Fibroblast of skin of right quadriceps (primary cell): ENCODE results near the gene MAU2.

Source experiments
- DNase-seq: peaks from one replicate; pipeline ENCODE4 v3.0.0-alpha.2; 2013

Gene MAU2, protein sequence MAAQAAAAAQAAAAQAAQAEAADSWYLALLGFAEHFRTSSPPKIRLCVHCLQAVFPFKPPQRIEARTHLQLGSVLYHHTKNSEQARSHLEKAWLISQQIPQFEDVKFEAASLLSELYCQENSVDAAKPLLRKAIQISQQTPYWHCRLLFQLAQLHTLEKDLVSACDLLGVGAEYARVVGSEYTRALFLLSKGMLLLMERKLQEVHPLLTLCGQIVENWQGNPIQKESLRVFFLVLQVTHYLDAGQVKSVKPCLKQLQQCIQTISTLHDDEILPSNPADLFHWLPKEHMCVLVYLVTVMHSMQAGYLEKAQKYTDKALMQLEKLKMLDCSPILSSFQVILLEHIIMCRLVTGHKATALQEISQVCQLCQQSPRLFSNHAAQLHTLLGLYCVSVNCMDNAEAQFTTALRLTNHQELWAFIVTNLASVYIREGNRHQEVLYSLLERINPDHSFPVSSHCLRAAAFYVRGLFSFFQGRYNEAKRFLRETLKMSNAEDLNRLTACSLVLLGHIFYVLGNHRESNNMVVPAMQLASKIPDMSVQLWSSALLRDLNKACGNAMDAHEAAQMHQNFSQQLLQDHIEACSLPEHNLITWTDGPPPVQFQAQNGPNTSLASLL

DNA sequence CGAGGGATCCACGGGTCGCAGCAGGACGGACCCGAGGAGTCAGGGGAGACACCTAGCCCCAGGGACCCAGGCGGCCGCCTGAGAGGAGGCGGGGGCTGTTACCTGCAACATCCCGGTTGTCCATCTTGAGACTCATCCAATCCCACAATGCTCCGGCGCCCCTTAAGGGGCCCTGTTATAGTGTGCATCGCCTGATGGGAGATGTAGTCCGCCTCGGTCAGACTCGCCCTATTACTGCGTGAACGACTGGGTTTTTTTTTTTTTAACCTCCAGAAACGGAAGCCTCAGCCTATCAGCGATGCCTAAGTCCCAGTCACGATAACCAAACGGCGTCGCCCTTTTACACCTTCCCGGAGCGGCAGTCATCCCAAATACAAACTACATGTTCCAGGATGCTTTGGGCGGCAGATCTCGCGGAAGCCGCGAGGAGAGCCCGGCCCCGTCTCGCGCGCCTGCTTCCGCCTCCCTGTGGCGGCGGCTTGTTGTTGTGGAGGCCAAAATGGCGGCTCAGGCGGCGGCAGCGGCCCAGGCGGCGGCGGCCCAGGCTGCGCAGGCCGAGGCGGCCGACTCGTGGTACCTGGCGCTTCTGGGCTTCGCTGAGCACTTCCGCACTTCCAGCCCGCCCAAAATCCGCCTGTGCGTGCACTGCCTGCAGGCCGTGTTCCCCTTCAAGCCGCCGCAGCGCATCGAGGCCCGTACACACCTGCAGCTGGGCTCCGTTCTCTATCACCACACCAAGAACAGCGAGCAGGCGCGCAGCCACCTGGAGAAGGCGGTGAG is at the start of gene MAU2, which contains the start of gene SUGP1:
TSS of gene MAU2 (plus strand) at position 469 of the 780 bp plus-strand sequence. CDS start at position 500, 31 bp downstream.
TSS of gene SUGP1 (minus strand) at position 149 of the 780 bp plus-strand sequence. CDS start at position 136, 13 bp downstream.
- peak; percentile 87 for DNase-seq

DNA sequence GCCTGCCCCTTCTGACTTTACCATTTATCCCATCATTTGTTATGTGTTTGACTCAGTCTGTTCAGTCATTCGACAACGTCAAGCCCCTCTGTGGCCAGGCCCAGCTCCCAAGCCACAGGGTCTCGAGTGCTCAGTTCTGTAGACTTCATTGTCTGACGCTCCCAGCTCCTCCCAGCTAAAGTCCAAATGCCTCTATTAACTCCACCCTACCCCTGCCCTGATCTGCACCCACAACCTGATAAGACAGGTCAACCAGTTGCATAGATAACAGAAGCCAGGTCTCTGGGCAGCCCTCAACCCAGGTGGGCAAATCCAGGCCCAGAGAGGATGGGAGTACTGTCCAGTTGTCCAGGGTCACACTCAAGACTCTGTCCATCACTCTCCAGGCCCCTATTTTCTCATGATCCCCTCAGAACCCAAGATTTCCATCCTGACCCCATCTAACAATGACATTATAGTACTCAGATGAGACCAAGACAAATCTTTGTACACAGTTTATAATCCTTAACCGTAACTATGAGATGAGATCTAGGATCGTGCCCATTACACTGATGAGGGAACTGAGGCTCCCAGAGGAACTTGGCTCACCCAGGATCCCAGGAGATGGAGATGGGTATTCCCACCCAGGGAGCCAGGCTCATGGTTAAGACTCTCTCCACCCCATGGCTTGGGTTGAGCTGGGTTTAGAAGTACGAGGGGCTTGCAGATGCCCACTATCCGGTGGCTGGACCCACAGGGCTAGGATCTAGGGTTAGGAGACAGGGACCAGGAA is 48.6 kb upstream of the MAU2 start:
- no peak for DNase-seq

DNA sequence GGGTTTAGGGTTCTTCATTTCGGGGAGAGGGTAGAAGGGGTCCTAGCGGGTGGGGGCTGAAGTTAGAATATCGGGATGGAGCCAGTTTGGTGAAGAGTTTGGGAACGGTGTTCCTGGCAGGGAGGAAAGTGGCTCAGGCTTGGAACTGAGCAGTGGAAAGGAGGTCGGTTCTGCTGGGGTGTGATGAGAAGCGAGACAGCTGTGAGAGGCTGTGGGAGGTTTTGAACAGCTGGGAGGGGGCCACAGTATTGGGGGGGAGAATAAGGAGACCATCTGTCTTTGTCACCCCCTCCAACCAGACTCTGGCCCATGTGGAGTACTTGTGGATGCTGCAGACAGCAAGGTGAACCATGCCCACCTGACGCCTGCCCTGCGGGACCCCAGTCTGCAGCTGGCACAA is 46.5 kb upstream of the MAU2 start:
- no peak for DNase-seq

DNA sequence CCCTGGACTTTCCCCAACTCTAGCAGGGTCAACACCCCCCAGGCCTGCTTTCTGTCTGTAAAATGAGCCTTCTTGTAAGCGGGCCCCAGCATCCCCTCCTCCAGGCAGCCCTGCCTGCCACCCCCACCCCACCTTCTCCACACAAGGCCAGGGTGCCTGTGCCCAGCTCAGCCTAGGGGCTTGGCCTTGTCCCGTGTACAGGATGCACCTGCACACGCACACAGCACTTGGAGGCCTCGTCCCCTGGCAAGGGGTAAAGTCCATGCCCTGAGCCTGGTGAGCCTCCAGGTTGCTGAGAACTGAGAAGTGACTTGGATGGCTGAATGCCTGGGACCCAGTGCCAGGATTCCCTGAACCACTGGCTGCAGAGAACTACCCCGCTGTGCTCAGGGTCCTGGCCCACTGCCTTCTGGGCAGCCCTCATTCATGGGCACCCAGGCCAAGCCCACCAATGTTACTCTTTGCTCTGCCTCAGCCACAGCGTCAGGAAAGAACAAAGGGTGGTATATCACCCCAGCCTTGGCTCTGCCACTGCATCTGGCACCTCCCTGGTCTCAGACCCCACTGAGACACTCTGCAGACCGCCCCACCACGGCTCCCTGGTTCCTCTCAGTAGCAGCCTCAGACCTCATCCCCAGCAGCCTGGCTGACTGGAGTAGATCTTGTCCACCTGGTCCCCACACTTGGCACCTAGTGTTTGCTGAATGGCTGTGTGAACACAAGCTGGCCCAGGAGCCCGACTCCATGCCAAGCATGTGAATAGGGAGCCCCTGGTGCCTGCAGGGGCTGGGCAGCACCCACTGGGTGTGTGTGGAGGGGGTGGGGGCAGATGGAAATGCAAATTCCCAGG is 45.7 kb upstream of the MAU2 start:
- no peak for DNase-seq

DNA sequence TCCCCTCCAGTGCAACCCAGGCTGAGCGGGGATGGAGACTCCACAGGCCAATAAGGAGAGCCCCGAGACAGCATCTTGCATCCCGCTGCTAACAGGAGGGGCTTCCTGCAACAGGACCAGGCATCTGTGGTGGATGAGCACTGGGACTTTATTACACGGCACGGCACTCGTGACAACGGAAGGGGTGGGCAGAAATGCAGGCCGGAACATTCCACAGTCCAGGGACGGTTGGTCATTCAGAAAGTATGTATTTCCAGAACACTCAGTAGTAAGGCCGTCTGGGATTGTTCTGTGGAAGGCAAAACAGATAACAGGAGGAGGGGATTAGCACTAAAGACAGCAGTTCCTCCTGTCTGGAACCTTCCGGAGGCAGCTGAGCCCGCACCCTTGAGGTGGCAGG is 44.2 kb upstream of the MAU2 start:
- DNase-seq: no peak

DNA sequence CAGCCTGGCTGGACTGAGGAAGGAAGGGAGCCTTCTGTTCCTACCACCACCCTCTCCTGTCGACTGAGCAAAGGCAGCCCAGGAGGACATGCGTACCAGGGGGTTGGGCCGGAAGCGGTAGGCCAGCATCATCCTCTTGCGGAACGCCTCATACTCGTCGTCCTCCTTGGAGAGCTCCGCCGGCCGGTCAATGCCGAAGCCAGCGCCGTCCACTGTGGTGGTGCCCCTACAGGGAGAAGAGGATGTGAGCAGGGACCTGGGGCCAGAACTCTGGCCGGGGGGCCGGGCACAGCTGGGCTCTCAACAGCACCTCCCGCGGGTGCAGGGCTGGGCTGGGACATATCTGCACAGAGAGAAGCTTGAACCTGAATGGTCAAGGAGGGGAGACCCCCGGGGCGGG is 43.8 kb upstream of the MAU2 start:
- DNase-seq: no peak

DNA sequence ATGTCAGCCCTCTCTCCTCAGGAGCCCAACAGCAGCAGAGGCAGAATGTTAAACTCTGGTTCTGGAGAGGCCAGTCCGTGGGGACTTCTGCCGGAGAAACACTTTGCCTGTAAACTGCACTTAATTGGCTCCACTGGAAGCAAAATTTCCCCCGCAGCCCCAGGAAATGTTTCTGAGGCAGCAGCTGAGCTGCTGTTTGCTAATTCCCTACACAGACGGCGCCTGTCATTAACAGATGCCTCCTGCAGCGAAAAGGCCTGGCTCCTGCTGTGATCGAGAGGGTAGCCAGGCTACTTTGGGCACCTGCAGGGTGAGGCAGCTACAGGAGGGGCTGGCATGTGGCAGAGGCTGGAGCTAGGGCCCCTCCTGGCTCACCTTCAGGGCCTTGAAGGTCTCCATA is 42.3 kb upstream of the MAU2 start:
- no peak for DNase-seq

DNA sequence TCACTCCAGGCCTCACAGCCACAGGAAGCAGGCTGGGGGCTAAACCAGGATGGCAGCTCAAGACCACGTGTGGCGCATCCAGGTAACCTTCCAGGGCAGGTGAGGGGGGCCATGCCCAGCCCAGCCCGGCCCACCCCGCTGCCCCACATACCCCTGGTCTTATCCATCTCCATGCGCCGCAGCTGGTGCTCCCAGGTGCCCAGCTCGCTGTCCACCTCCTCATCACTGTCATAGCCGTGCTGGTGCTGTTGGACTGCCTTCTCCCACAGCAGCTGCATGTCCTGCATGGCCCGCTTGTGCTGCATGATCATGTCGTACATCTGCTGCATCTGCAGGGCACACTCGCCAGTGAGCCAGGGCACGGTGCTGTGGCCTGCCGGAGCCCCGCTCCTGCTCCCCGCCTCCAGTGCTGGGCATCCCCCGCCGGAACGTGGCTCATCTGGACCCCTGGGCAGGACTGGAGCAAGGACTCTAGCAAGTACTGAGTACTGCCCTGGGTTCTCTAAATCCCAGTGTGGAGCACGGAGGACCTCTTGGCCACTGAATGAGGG is 41.5 kb upstream of the MAU2 start:
- DNase-seq: no peak

DNA sequence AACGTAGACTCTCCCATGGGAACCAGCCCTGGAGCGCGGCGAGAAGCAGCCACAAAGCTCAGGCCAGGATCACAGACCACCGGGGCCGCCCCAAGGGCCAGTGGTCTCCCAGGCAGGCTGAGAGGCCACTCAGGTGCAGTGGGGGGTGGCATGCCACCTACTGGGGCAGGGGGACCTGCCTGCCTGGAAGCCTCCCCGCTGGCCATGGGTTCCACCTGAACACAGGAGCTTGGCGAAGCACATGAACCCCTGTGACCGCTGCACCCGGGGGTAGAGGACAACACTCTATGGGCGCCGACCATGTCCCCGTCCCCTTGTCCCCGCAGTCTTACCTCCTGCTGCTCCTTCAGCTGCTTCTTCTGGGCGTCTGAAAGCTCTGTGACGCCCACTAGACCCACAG is 40.8 kb upstream of the MAU2 start:
- no peak for DNase-seq

DNA sequence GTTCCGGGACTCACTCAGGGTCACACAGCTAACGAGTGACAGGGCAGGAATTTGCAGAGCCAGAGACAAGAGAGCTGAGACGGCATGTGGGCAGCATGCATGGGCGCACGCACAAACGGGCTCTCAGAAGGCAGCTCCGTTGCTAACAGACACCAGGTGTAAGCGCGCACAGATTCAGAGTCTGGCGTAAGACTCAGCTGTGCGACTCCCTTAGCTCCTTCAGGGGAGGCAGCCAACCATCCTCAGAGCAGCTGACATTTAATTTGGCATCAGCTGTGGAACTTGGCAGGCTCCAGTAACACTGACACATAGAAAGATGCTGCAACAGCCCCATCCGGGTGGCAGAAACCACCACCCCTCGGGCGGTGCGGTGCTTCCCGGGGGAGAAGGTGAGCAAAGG is 40.1 kb upstream of the MAU2 start:
- DNase-seq: no peak

DNA sequence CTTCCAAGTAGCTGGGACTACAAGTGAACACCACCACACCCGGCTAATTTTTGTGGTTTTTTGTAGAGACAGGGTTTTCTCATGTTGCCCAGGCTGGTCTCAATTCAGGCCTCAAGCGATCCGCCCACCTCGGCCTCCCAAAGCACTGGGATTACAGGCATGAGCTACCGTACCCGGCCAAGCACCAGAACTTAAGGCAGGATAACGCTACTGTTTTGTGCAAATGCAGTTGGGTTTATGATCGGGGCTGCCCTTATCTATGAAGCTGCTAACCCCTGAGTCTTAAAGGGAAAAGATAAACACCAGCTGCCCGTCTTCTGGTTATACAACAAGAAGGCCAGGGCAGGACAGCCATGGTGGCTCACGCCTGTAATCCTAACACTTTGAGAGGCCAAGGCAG is 34.9 kb upstream of the MAU2 start:
- no peak for DNase-seq

DNA sequence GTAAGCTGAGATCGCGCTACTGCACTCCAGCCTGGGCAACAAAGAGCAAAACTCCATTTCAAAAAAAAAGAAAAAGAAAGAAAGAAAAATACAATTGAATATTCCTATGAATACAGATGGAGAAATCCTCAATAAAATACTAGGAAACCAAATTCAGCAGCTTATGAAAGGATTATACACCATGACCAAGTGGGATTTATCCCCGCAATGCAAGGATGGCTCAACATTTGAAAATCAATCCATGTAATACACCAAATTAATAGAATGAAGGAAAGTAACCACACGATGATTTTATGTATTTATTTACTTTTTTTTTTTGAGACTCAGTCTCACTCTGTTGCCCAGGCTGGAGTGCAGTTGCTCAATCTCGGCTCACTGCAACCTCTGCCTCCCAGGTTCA is 28.0 kb upstream of the MAU2 start:
- DNase-seq: no peak

DNA sequence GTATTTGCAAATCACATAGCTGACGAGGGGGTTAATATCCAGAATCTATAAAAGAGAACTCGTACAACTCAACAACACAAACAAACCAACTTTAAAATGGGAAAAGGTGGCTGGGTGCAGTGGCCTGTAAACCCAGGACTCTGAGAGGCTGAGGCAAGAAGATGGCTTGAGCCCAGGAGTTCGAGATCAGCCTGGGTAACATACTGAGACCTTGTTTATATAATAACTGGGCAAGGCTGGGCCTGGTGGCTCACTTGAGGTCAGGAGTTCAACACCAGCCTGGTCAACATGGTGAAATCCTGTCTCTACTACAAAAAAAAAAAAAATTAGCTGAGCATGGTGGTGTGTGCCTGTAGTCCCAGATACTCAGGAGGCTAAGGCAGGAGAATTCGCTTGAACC is 25.7 kb upstream of the MAU2 start:
- DNase-seq: no peak

DNA sequence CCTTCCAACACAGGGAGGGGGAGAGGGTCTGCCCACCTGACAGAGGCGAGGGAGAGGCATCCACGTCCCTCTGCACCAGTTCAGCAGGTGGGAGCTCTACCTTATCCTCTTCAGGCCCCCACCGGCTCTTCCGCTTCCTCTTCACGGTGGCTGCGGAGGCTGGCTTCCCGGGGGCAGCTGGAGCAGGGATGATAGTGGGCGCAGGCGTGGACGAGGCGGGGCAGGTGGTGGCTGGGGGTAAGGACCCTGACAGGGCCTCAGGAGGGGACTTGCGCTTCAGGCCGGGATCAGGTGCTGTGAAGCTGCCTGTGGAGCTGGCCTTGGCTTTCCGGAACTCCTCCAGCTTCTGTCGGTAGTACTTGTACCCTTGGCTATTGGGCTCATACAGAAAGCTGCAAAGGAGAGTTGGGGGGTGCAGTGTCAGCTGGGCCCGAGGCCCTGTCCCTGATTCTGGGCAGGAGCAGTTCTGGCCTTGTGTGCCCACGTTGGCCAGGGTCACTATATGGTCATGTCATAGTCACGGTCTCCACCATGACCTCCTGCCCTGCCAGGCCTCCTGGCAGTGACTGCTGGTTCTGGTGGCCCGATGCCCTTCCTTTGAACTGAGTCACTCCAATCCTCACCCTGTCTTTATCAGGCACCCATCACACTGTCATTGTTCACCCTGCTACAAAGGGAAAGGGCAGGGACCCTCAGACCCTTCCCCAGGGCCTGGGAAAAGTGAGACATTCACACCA is 23.5 kb upstream of the MAU2 start:
- no peak for DNase-seq

DNA sequence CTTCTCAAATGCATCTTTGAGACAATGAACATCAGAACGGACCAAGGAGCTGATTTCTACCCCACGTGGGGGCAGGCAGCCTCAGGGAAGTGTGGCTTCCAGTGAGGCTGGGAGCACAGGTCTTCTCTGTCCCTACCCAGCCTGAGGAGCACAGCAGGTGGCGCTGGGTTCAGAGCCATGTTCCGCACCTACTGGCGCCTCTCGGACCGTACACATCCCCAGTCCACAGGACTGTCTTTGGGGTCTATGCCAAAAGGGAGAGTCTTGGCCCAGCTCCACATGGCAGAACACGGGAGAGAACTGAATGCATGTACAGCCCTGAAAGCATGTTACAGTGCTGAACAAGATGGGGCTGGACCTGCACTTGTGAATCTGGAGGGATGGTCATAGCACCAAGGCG is 22.9 kb upstream of the MAU2 start:
- DNase-seq: no peak

DNA sequence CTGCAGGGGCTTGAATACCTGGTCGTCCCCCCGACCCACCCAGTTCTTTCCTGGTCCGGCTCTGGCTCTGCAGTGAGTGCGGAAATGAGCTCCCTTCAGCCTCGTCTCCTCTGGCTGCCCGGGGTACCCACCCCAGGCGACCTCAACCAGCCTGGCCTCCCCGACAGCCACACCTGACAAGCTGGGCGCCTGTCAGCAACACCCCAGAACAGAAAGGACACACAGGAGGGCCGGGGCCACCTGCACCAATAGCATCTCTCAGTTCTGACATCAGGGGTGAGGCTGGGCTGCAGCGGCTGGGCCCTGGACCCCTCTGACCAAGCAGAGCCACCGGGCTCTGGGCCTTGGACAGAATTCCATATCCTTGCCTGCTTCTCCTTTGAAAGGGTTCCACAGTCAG is 20.0 kb upstream of the MAU2 start:
- DNase-seq: no peak

DNA sequence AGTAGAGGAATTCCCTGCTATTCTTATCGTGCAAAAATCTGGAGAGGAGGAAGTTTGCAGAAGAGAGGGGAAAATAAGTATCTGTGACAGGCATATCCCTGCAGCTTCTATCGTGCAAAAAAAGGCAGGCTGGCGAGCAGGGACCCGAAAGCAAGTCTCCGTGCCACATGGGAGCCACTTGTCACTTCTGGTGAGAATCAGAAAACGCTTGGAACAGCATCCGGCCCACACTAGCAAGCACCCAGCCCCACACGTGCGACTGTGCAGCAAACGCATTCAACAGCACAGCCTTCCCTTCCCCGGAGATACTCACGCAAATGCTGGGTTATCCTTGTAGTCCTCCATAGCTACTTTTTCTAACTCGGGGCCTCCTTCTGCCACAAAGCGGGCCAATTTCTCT is 17.2 kb upstream of the MAU2 start:
- no peak for DNase-seq

DNA sequence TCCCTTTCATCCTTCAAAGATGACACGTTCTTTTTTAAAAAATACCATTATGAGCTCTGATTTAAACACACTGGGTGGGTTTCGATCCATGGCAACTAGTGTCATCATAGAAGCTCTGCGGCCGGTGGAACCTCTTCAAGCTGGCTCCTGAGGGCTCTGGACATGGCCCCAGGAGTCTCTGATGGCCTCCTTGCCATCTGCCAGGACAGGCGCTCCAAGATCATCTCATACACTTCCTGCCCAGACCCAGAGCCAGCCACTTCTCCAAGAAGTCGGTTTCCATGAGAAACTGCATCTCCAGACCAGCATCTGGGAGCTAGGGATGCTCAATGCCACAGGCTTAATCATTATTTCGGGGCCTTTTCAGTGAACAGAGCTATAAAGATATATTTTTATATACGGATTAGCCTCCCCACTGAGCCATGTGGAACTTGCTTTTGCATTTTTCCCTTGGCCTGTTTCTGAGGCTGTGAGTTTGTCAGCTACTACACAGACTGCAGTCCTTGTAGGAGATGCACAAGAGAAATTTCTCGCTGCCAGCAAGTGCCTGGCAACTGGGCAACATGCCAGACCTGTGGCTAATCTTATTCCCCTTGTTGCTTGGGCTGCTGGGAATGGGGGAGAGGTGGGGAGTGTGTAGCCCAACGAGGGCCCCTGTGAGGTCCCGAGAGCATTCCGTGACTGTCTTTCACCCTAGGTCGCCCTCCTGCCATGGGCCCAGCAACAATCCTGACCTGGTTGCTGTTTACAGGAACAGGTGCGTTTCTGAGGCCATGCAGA is 16.3 kb upstream of the MAU2 start:
- DNase-seq: no peak

DNA sequence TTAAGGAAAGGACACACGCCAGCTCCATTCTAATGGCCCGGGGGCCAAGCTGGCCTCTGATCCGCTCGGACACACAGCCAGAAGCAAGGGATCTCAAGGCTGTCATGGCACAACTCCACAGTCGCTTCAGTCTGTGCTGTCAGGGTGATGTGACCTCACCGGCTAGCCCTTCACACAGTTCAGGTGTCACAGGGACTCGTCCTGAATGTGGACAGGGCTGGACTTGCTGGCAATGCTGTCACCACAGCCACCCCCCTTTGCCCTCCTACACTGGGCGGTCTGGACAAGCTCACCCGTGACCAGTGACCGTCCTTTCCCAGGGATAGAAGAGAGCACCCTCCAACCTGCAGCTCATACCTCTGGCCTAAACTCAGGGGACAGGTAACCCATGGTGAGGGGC is 15.6 kb upstream of the MAU2 start:
- no peak for DNase-seq

DNA sequence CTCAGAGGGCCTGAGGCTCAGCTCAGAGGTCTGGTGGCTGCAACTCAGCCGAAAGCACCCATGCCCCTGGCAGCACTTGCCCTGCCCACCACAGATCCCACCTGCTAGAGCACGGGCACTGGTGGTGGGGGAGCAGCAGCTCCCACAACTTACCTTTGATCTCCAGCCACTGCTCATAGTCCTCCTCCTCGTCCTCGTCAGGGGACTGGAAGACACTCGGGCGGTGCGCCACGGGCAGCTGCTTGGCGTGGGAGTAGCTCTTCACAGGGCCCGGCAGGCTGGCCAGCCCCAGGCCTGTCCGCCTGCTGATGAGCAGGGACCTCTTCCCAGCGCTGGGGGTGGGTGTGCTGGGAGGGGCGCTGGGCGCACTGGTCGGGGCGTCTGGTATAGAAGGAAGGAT is 14.9 kb upstream of the MAU2 start:
- no peak for DNase-seq
